GM23338 (cell line): ENCODE results near the gene SGCD. TPM values are rescaled to one million over a fixed set of nuclear protein-coding genes. Genes with fewer than 3 reads are reported as not detected.

Source experiments
- ATAC-seq: fragments of 200-7000 bp; cut with Tn5 transposase; 3 replicates; pipeline ENCODE4 v1.9.1; 2020
- DNase-seq: peaks from one replicate; pipeline ENCODE4 v3.0.0-alpha.2; 2015; ENCODE audit warnings: low spot score
- H2AFZ ChIP-seq: fragments of 200-600 bp; sonication (generic); 2 replicates; pipeline ENCODE4 v1.8.0; 2016; ENCODE audit warnings: antibody characterized with exemption, mild to moderate bottlenecking, moderate library complexity
- H3F3A ChIP-seq: fragments of 200-600 bp; sonication (generic); replicated peaks from 2 replicates; pipeline ENCODE4 v1.8.0; 2017; ENCODE audit warnings: antibody characterized with exemption, mixed run types, low read depth
- H3K27ac ChIP-seq: fragments of 200-600 bp; sonication (generic); 2 replicates; pipeline ENCODE4 v1.6.1; 2016; ENCODE audit warnings: low read depth
- H3K27me3 ChIP-seq: fragments of 200-600 bp; sonication (generic); 2 replicates; pipeline ENCODE4 v1.8.0; 2016; ENCODE audit warnings: mild to moderate bottlenecking, mixed run types, moderate library complexity; ENCODE audit not compliant: insufficient read depth
- H3K36me3 ChIP-seq: fragments of 200-600 bp; sonication (generic); 2 replicates; pipeline ENCODE4 v1.8.0; 2016; ENCODE audit warnings: mild to moderate bottlenecking; ENCODE audit not compliant: insufficient read depth
- H3K4me1 ChIP-seq: fragments of 200-600 bp; sonication (generic); 2 replicates; pipeline ENCODE4 v1.8.0; 2016; ENCODE audit warnings: mild to moderate bottlenecking, moderate library complexity; ENCODE audit not compliant: insufficient read depth
- H3K4me2 ChIP-seq: fragments of 200-600 bp; sonication (generic); 2 replicates; pipeline ENCODE4 v1.7.1; 2017; ENCODE audit warnings: mixed run types
- H3K4me3 ChIP-seq: fragments of 200-600 bp; sonication (generic); 2 replicates; pipeline ENCODE4 v1.6.1; 2016; ENCODE audit warnings: mixed run types
- H3K79me2 ChIP-seq: fragments of 200-600 bp; sonication (generic); replicated peaks from 2 replicates; pipeline ENCODE4 v1.8.0; 2017; ENCODE audit warnings: mild to moderate bottlenecking; ENCODE audit not compliant: insufficient read depth
- H3K9me2 ChIP-seq: fragments of 200-600 bp; sonication (generic); 2 replicates; pipeline ENCODE4 v1.8.0; 2017; ENCODE audit not compliant: insufficient read depth
- H4K20me1 ChIP-seq: fragments of 200-600 bp; sonication (generic); replicated peaks from 2 replicates; pipeline ENCODE4 v1.8.0; 2017; ENCODE audit warnings: mild to moderate bottlenecking; ENCODE audit not compliant: insufficient read depth
- H3K27ac Mint-ChIP-seq: 2 replicates; pipeline ENCODE4 v1.8.0; 2020; ENCODE audit warnings: inconsistent platforms, mild to moderate bottlenecking, moderate library complexity, mixed read lengths
- H3K27me3 Mint-ChIP-seq: 3 replicates; pipeline ENCODE4 v1.8.0; 2022; ENCODE audit warnings: low read depth, mild to moderate bottlenecking, moderate library complexity, mixed read lengths, inconsistent platforms; ENCODE audit not compliant: insufficient read depth, poor library complexity
- H3K36me3 Mint-ChIP-seq: 3 replicates; pipeline ENCODE4 v1.8.0; 2021; ENCODE audit warnings: low read depth, mild to moderate bottlenecking, inconsistent platforms, moderate library complexity, mixed read lengths
- H3K4me1 Mint-ChIP-seq: 3 replicates; pipeline ENCODE4 v1.8.0; 2020; ENCODE audit warnings: mild to moderate bottlenecking, inconsistent platforms, mixed read lengths
- H3K4me3 Mint-ChIP-seq: 3 replicates; pipeline ENCODE4 v1.8.0; 2021; ENCODE audit warnings: moderate library complexity, mild to moderate bottlenecking, inconsistent platforms, mixed read lengths
- H3K9me3 Mint-ChIP-seq: 3 replicates; pipeline ENCODE4 v1.8.0; 2020; ENCODE audit warnings: moderate library complexity, mild to moderate bottlenecking, inconsistent platforms, mixed read lengths
- CREB1 ChIP-seq: fragments of 250-450 bp; sonication (Bioruptor Pico); IDR thresholded peaks from 2 replicates; pipeline ENCODE4 v1.5.0; 2020; ENCODE audit warnings: low read depth, mild to moderate bottlenecking, moderate library complexity
- EZH2 ChIP-seq: fragments of 200-600 bp; sonication (generic); IDR thresholded peaks from one replicate; pipeline ENCODE4 v1.8.0; 2017; ENCODE audit warnings: antibody characterized with exemption, mild to moderate bottlenecking, low read depth; ENCODE audit not compliant: unreplicated experiment
- EZH2phosphoT487 ChIP-seq: fragments of 200-600 bp; sonication (generic); IDR thresholded peaks from one replicate; pipeline ENCODE4 v1.8.1; 2018; ENCODE audit warnings: antibody characterized with exemption; ENCODE audit not compliant: unreplicated experiment
- POLR2AphosphoS5 ChIP-seq: IDR thresholded peaks from 2 replicates; pipeline ENCODE4 v1.6.1; 2016; ENCODE audit warnings: antibody characterized with exemption, low read depth
- STAT1 ChIP-seq: IDR thresholded peaks from one replicate; pipeline ENCODE4 v1.6.1; 2016; ENCODE audit warnings: antibody characterized with exemption; ENCODE audit not compliant: unreplicated experiment
- polyA plus RNA-seq: library from polyadenylated mRNA; unstranded; fragments of >200 nt; fragmentation: Nextera tagmentation; extraction: Ambion mirVana; gene quantifications from 2 replicates; pipeline ENCODE4 v1.2.1, GENCODE V29; 2016
- total RNA-seq: library from RNA; depleted of rRNA; stranded (reverse); fragments of >200 nt; shearing (Covaris generic); gene quantifications from 2 replicates; pipeline ENCODE4 v1.2.3, GENCODE V29; 2014
- TF ChIP-seq, protein P1 (sequence below): IDR thresholded peaks from 2 replicates; pipeline ENCODE4 v1.6.1; 2016; ENCODE audit warnings: antibody characterized with exemption
- TF ChIP-seq, protein P2 (sequence below): fragments of 250-450 bp; sonication (Bioruptor Pico); IDR thresholded peaks from 2 replicates; pipeline ENCODE4 v1.5.0; 2020; ENCODE audit warnings: mild to moderate bottlenecking, moderate library complexity

The SGCD gene
- total and polyA plus RNA-seq, 2 experiments from 2014 or later, result 0.03 to 0.05 TPM

DNA sequence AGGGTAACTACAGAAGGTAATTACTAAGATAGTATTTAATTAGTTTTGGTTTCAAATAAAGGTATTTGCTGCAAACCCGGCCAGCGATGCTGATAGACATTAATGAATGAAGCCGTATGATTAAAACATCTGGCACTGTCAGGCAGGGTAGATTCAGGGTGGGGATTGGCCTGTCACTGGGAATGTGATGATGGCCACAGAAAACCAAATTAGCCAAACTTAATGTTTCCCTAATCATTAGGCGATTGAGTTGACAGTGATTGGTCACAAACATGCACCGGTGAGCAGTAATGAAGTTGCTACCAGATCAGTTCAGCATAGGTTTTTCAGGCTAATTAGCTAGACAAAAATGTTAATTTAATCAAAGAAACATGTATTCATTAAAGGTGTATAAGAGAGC, 107.5 kb downstream of the SGCD start:
- Mint-ChIP-seq H3K36me3 (no peaks in the 10 kb centered on the region), H3K27ac (no peak overlapping the region), H3K27me3 (peaks cover 2% of the 10 kb centered on the region), H3K4me1 (peaks cover 7% of the 10 kb centered on the region; the same call in 1 of the 3 replicates), H3K4me3 (no peak overlapping the region), H3K9me3 (no peaks in the 10 kb centered on the region)
- Histone ChIP-seq H3K79me2 (no peaks in the 10 kb centered on the region), H3K4me2 (no peak overlapping the region), H2AFZ (no peak overlapping the region), H3K27ac (no peak overlapping the region), H3K27me3 (no peaks in the 10 kb centered on the region), H3K4me3 (no peak overlapping the region), H3K36me3 (no peaks in the 10 kb centered on the region), H3K9me2 (0 out of 2 replicates have a peak, but pooled peaks cover 2% of the 10 kb centered on the region), H3K4me1 (no peaks in the 10 kb centered on the region; the same call in 1 of the 2 replicates), H3F3A (no peaks in the 10 kb centered on the region), H4K20me1 (no peaks in the 10 kb centered on the region)
- ATAC-seq (no peak), DNase-seq (no peak)
- no peak for TF ChIP-seq EZH2
- TF ChIP-seq STAT1, result no peak
- TF ChIP-seq POLR2AphosphoS5, result no peak
- TF ChIP-seq, protein P1, sequence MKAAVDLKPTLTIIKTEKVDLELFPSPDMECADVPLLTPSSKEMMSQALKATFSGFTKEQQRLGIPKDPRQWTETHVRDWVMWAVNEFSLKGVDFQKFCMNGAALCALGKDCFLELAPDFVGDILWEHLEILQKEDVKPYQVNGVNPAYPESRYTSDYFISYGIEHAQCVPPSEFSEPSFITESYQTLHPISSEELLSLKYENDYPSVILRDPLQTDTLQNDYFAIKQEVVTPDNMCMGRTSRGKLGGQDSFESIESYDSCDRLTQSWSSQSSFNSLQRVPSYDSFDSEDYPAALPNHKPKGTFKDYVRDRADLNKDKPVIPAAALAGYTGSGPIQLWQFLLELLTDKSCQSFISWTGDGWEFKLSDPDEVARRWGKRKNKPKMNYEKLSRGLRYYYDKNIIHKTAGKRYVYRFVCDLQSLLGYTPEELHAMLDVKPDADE, result no peak

DNA sequence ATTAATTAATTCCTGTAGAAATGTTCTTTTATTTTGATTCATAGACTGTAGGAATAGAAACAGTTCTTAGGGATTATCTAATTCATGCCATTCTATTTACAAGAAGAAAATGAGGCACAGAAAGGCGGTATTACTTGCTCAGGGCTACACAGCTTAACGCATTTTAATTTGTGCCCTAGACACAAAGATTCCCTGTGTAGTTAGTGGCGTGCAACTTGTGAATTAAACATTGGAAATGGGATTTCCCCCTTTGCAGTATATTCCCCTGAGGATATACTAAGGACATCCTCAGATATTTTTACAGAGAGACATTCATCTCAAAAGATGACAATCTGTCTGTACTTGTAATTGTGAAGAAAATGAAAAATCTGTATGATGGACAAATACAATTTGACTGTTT, 108.1 kb downstream of the SGCD start:
- no peak for TF ChIP-seq CREB1 (CRISPR knock-in tag)
- TF ChIP-seq EZH2phosphoT487, result no peak
- TF ChIP-seq EZH2, result no peak
- TF ChIP-seq, protein P2, sequence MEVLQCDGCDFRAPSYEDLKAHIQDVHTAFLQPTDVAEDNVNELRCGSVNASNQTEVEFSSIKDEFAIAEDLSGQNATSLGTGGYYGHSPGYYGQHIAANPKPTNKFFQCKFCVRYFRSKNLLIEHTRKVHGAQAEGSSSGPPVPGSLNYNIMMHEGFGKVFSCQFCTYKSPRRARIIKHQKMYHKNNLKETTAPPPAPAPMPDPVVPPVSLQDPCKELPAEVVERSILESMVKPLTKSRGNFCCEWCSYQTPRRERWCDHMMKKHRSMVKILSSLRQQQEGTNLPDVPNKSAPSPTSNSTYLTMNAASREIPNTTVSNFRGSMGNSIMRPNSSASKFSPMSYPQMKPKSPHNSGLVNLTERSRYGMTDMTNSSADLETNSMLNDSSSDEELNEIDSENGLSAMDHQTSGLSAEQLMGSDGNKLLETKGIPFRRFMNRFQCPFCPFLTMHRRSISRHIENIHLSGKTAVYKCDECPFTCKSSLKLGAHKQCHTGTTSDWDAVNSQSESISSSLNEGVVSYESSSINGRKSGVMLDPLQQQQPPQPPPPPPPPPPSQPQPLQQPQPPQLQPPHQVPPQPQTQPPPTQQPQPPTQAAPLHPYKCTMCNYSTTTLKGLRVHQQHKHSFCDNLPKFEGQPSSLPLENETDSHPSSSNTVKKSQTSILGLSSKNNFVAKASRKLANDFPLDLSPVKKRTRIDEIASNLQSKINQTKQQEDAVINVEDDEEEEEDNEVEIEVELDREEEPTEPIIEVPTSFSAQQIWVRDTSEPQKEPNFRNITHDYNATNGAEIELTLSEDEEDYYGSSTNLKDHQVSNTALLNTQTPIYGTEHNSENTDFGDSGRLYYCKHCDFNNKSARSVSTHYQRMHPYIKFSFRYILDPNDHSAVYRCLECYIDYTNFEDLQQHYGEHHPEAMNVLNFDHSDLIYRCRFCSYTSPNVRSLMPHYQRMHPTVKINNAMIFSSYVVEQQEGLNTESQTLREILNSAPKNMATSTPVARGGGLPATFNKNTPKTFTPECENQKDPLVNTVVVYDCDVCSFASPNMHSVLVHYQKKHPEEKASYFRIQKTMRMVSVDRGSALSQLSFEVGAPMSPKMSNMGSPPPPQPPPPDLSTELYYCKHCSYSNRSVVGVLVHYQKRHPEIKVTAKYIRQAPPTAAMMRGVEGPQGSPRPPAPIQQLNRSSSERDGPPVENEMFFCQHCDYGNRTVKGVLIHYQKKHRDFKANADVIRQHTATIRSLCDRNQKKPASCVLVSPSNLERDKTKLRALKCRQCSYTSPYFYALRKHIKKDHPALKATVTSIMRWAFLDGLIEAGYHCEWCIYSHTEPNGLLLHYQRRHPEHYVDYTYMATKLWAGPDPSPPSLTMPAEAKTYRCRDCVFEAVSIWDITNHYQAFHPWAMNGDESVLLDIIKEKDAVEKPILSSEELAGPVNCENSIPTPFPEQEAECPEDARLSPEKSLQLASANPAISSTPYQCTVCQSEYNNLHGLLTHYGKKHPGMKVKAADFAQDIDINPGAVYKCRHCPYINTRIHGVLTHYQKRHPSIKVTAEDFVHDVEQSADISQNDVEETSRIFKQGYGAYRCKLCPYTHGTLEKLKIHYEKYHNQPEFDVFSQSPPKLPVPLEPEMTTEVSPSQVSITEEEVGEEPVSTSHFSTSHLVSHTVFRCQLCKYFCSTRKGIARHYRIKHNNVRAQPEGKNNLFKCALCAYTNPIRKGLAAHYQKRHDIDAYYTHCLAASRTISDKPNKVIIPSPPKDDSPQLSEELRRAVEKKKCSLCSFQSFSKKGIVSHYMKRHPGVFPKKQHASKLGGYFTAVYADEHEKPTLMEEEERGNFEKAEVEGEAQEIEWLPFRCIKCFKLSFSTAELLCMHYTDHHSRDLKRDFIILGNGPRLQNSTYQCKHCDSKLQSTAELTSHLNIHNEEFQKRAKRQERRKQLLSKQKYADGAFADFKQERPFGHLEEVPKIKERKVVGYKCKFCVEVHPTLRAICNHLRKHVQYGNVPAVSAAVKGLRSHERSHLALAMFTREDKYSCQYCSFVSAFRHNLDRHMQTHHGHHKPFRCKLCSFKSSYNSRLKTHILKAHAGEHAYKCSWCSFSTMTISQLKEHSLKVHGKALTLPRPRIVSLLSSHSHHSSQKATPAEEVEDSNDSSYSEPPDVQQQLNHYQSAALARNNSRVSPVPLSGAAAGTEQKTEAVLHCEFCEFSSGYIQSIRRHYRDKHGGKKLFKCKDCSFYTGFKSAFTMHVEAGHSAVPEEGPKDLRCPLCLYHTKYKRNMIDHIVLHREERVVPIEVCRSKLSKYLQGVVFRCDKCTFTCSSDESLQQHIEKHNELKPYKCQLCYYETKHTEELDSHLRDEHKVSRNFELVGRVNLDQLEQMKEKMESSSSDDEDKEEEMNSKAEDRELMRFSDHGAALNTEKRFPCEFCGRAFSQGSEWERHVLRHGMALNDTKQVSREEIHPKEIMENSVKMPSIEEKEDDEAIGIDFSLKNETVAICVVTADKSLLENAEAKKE (CRISPR knock-in tag), result no peak
- no peak overlapping the region for H3K4me3 Mint-ChIP-seq
- H3K27me3 Mint-ChIP-seq, result peaks cover 2% of the 10 kb centered on the region
- Histone ChIP-seq H2AFZ (no peak overlapping the region), H3K4me2 (no peak overlapping the region), H4K20me1 (no peaks in the 10 kb centered on the region), H3K4me1 (no peaks in the 10 kb centered on the region; the same call in 1 of the 2 replicates), H3K9me2 (0 out of 2 replicates have a peak, but pooled peaks cover 2% of the 10 kb centered on the region), H3K4me3 (no peak overlapping the region), H3F3A (no peaks in the 10 kb centered on the region), H3K79me2 (no peaks in the 10 kb centered on the region), H3K27me3 (no peaks in the 10 kb centered on the region), H3K27ac (no peak overlapping the region), H3K36me3 (no peaks in the 10 kb centered on the region)
- H3K9me3 Mint-ChIP-seq, result no peaks in the 10 kb centered on the region
- peaks cover 8% of the 10 kb centered on the region; the same call in 1 of the 3 replicates for H3K4me1 Mint-ChIP-seq
- DNase-seq, result no peak
- no peaks in the 10 kb centered on the region for H3K36me3 Mint-ChIP-seq
- ATAC-seq, result no peak
- no peak overlapping the region for H3K27ac Mint-ChIP-seq
